Left hindlimb (tissue), 1 donor: ENCODE results near the gene MYBPC3.

Experiments used
- DNase-seq: peaks from one replicate; pipeline ENCODE4 v3.0.0-alpha.2; 2018

MYBPC3 gene

GRCh38 chr11:47314992-47315391 is 37.5 kb downstream of the MYBPC3 start:
- no peak for DNase-seq

GRCh38 chr11:47308050-47308823 is 44.3 kb downstream of the MYBPC3 start:
- DNase-seq = no peak

GRCh38 chr11:47306484-47306844 is 46.0 kb downstream of the MYBPC3 start:
- DNase-seq = no peak

GRCh38 chr11:47305734-47306483 is 46.6 kb downstream of the MYBPC3 start:
- no peak for DNase-seq

GRCh38 chr11:47302853-47303252 is 49.6 kb downstream of the MYBPC3 start:
- no peak for DNase-seq

- no peak for DNase-seq
These were observed 53.4 kb downstream of the MYBPC3 start for GRCh38 chr11:47299078-47299477.

GRCh38 chr11:47296045-47296444 is 56.5 kb downstream of the MYBPC3 start:
- no peak for DNase-seq

- DNase-seq = no peak
These were observed 57.1 kb downstream of the MYBPC3 start for GRCh38 chr11:47295385-47295784.

- DNase-seq = no peak
These were observed 62.6 kb downstream of the MYBPC3 start for GRCh38 chr11:47289856-47290255.

- DNase-seq = no peak
These were observed 64.4 kb downstream of the MYBPC3 start for GRCh38 chr11:47288066-47288465.

- no peak for DNase-seq
These were observed 66.3 kb downstream of the MYBPC3 start for GRCh38 chr11:47285969-47286770.

- no peak for DNase-seq
These were observed 68.4 kb downstream of the MYBPC3 start for GRCh38 chr11:47284151-47284550.

- no peak for DNase-seq
These were observed 70.0 kb downstream of the MYBPC3 start for GRCh38 chr11:47282462-47282861.
